HG03095 (cell line): ENCODE measurements around the gene SMIM10L1.

Experiments used
- ATAC-seq: cut with Tn5 transposase; IDR thresholded peaks from one replicate; pipeline ENCODE4 v1.9.1; 2021; ENCODE audit warnings: moderate library complexity; ENCODE audit not compliant: unreplicated experiment

Gene SMIM10L1

GRCh38 chr12:11171145-11171968, at the start of gene SMIM10L1:
TSS of gene SMIM10L1 (plus strand) at chr12:11171194. CDS start at chr12:11171357, 163 bp downstream.
- ATAC-seq = peak; percentile 95

GRCh38 chr12:11130382-11130781, 40.6 kb upstream of the SMIM10L1 start:
- no peak for ATAC-seq

DNA sequence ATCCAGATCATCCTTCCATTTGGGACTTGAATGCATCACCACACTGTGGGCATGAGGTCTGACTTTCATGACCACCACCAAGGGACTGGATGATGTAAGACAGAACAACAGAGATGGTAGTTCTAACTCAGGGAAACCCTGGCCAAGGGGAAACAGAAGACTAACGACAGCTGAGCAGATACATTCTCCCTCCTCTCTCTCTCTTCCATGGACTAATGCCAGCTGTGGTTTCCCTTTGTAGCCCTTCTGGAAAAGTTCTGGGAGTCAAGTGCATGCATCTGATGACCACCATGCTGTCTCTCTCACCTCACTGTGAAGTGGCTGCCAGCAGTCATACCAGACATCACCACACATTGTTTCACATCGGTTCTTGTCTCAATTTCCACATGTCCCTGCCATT, 40.0 kb upstream of the SMIM10L1 start:
- ATAC-seq = no peak

GRCh38 chr12:11133162-11133561, 37.8 kb upstream of the SMIM10L1 start:
- no peak for ATAC-seq

DNA sequence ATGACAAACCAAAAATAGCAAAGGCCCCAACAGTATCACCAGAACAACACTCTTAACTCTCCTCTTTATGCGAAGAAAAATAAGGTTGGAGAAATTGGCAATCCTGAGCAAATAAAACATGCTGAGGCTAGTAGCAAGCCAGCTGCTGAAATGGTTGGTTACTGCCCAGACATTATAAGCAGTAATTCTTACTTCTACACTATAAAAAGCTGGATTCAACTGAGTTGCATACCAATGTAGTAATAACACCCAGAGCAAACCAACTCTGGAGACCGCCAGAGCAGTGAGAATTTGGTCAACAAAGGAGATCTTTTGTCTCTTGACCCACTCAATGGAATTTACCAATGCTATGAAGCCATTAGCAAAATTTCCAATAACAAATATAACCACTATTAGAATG, 37.2 kb upstream of the SMIM10L1 start:
- no peak for ATAC-seq

- no peak for ATAC-seq
These were observed 36.7 kb upstream of the SMIM10L1 start, which contains the start of gene TAS2R30 for GRCh38 chr12:11134305-11134704. TSS of gene TAS2R30 (minus strand) at chr12:11134644. CDS start at chr12:11134244, 400 bp downstream.

DNA sequence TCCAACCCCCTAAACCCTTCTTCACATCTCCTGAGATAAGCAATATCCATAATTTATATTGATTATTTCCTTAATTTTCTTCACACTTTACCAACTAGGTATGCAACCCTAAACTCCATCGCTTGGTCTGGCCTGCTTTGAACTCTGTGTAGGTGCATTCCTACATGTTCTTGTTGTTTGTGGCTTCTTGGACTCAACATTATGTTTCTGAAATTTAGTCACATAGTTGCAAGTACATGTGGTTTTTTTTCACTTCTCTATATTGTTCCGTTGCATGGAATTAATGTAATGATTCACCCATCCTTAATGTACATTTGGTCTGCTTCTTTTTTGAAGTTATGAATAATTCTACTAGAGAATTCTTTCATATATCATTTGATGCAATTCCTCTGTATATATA, 34.9 kb upstream of the SMIM10L1 start:
- no peak for ATAC-seq

DNA sequence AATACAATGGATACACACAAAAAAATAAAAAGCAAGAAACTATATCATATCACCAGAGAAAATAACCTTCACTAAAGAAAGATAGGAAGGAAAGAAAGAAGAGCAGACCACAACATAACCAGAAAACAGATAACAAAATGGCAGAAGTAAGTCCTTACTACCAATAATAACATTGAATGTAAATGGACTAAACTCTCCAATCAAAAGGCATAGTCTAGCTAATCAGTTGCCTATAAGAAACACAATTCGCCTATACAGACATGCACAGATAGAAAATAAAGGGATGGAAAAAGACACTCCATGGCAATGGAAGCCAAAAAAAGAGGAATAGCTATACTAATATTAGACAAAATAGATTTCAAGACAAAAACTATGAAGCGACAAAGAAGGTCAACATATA, 27.6 kb upstream of the SMIM10L1 start:
- no peak for ATAC-seq

- ATAC-seq = no peak
These were observed 26.7 kb upstream of the SMIM10L1 start for GRCh38 chr12:11144297-11144696.

GRCh38 chr12:11147420-11147819, 23.6 kb upstream of the SMIM10L1 start:
- ATAC-seq = no peak

DNA sequence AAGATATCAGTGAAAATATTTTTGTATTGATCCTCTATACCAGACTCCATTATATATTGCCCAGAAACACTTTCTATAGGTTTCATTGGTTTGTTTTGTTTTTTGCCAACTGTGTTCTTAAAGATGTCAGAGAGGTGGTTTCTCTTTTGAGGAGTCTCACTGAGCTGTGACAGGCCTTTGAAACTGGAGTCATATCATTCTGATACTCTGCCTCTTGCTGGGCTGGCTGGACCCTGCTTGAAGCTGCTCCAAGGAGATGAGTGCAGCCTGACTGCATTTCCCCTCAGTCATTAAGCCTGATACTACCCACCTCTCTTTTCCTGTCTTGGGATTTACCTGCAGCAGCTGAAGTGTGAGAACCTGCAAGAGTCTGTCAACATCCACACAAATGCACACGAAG, 20.2 kb upstream of the SMIM10L1 start:
- no peak for ATAC-seq

DNA sequence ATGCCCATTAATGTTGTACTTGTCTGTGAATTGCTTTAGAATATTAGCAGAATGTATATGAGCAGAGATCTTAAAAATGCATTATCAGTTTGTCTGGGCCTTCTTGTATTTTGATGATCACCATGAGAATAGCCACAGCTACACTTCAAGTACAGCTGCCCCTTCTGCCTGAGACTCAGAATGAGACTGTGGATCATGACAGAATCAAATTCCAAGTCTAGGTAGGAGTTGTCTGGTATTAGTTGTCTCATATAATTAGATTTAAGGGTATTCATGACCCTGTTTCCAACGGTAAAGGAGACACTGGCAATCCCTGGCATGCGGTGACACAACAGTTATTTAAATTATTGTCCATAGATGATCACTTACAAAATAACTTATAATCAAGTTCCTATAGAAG, 18.3 kb upstream of the SMIM10L1 start:
- no peak for ATAC-seq

GRCh38 chr12:11154400-11154925, 16.5 kb upstream of the SMIM10L1 start:
- no peak for ATAC-seq

DNA sequence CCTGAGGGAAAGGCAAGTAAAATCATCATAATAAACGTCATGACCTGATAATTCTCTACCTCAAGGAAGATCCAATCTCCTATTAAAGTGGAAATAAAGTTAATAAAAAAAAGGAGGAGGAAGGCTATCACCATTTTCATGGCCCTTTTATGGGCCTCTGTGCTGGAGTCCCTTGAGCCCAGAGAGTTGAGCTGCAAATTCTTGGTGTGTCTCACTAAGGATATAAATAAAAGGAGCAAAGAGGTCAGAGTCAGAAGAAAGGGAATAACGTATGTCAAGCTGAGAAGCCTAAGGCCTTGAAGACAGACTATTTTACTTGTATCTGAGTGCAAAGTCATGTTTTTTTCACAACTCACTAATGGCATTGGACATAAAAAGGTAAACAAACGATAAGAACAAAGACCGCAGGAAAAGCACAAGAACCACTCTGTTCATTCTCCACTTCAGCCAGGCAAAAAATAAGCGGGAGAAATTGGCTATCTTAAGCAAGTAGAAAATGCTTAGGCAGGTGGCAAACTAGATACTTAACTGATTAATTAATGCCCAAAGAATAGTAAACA, 12.0 kb upstream of the SMIM10L1 start:
- ATAC-seq = no peak

GRCh38 chr12:11162502-11162901, 8.5 kb upstream of the SMIM10L1 start:
- ATAC-seq = no peak

- ATAC-seq = no peak
These were observed 6.6 kb upstream of the SMIM10L1 start for GRCh38 chr12:11164384-11164783.

- no peak for ATAC-seq
These were observed 4.7 kb upstream of the SMIM10L1 start for GRCh38 chr12:11166300-11166699.

DNA sequence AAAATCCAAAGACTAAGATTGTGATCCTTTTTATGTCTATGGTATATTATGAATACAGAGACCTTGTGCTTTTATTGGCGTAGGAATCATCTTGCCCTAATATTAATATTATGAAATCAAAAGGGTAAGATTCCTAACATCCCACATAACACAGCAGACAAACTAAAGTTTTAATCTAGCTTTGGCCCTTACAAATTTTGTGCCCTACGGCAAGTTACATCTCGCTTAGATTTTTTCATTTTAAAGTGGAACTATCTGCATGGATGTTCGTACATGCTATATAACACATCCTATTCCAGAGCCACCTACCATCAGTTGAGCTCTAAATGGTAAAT, 217 bp upstream of the SMIM10L1 start:
- no peak for ATAC-seq

- ATAC-seq = no peak
These were observed 1.1 kb downstream of the SMIM10L1 start for GRCh38 chr12:11171969-11172675.

- ATAC-seq = no peak
These were observed 3.0 kb downstream of the SMIM10L1 start for GRCh38 chr12:11174022-11174421.

GRCh38 chr12:11178250-11178649, 7.3 kb downstream of the SMIM10L1 start:
- ATAC-seq = no peak

GRCh38 chr12:11182529-11182928, 11.5 kb downstream of the SMIM10L1 start:
- ATAC-seq = no peak
